HG03432 (cell line): ENCODE data around the gene WASF3.
"Not testable (repeated sequence)": the region's sequence is repeated elsewhere in the genome, so short reads cannot be mapped to it uniquely, and the experiment has no call there.

Source experiments
- ATAC-seq: cut with Tn5 transposase; IDR thresholded peaks from one replicate; pipeline ENCODE4 v1.9.1; 2021; ENCODE audit warnings: mild to moderate bottlenecking, moderate library complexity; ENCODE audit not compliant: unreplicated experiment

WASF3 gene

DNA sequence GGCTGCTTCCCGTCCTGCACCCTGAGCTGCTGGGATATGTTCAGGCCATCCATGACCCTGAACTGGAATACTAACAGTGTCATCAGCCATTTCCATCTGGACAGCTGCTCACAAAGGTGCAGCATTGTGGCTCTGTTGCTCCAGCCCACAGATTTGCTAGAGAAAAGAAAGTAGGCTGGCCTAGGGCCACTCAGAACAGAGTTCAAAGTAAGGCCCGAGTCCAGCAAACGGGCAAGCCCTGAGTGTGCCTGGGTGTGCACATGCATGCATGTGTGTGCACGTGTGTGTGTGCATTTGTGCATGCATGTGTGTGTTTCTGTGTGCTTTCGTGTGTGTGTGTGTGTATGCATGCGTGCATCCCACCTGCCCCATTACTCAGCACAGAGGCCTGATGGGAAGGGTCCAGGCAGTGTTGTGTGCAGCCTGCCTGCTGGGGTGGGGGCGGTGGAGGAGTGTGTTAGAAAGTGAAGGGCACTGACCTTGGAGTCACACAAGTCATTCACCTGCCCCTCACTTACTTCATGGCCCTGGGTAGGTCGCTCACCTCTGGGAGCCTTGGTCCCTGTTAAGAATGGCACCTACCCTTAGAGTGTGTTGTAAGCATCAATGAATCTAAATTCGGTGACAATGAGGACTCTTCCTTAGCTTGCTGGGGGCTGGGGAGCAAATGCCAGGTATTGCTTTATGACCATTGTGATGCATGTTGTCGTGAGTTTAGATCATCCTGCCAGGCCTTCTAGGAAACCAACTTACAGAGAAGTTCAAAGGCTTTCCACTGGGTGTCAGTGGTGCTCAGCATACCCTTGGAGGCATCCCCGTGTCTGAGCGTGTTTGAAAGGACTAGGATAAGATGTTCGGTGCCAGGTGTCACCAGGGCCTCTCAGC is 149.9 kb downstream of the WASF3 start:
- no peak for ATAC-seq

DNA sequence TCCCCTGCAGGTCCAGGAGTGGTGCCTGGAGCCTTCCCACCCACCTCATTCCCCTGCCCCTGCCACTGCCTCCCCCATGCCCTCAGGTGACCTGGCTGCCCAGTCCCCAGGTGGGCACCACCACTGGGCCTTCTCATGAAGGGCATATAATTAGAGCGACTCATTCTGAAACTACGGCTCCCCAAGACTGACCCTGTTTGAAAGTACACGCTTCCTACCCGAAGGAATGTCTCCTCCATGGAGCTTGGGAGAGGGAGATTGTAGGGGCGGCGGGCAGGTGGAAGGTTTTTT is 150.5 kb downstream of the WASF3 start:
- ATAC-seq = no peak

DNA sequence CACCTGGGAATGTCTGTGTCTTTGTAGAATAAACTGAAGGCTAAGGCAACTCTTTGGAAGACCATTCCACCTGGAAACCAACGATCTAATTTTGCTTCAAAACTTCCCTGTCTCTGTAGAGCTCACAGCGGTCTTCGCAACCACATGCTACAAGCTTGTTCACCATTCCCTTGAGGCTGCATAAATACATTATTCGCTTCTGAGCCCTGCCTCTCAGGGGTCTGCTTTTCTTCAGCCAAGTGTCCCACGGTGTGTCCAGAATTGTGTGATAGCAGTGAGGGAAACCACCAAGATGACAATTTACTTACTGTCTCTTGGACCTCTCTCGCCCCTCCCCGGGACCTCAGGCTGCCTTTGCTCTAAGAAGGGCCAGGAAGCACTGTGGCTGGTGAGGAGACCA is 152.0 kb downstream of the WASF3 start:
- no peak for ATAC-seq

DNA sequence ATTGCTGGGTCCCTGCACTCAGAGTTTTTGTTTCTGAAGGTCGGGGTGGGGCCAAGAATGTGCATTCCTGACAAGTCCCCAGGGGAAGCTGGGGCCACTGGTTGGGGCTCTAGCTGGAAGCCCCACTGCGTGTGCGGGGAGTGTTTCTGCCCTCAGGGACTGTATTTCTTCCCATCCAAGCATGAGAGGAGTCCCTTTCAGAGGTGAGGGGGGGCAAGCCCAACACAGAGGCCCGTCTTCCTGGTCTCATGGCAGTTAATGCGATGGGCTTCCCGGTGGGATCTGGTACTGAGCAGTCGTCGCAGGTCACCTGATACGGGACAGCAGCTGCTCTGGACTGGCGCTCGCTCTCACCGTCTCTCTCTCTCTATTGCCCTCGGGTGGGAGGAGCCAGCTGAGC is 152.7 kb downstream of the WASF3 start:
- no peak for ATAC-seq

DNA sequence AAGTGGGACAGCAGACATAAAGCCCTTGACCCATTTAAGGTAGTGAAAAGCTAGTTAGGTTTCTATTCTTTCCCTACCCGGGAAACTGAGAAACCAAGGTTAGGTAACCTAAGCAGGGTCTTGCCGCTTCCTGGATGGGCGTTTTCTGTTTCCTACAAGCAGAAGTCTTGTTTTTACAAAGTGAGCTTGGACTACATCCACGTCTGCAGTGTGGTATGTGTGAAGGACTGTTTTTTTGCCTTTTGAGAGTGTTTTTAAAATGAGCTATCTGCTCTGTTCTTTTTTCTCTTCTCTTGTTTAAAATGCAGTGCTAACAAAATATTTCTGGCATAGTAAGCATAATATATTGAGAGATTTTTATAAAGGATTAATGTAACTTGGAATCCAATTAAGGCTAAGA is 153.7 kb downstream of the WASF3 start:
- ATAC-seq = no peak

DNA sequence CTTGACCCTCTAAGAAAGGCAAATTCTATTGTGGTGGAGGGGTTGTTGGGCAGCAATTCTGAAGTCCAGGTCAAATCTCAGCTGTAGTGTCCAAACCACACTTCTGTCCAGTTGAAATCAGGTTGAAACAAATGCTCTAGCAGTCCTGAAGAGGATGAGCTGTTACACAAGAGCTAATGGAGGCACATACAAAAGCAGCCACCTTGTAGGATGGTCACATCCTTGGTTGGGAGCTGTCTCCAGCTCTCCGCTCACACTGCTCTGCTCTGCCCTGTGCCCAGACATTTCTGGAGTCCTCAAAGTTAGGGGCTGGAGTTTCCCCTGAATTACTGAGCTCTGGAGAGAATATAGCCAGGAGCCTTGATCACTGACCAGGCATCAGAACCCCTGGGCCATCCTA is 155.9 kb downstream of the WASF3 start:
- ATAC-seq = no peak

DNA sequence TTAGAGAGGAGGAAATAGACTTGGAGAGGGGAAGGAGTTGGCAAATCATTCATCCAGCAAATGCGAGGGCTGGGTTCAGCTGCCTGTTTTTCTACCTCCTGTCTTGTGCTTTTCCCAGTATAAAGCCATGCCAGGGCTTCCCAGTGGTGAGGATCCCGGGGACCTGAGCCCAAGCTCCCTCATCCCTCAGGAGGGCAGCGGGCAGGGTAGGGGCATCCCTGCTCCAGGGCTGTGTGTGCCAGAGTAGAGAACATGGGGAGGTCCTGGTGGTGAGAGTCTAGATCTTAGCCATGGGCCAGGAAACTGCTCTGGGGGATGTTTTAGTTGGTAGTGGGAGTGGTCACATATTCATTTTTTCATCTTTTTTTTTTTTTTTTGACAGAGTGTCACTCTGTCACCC is 159.5 kb downstream of the WASF3 start:
- no peak for ATAC-seq

DNA sequence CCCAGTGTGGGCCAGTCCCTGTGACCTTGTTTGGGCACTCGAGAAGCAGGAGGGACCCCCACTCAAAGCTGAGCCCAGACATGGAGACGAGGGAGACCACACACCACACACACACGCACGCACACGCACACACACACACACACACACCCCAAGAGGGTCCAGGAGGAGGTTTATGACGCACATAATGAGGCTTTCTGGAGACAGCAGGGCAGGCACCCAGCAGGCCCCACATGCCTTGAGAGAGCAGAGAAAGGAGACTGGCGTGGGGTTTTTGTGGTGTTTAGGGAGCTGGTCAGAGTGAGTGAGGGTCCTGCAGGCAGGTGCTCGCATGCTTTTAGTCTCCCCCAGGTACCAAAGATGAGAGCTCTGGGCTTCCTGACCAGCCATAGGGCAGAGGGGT is 160.7 kb downstream of the WASF3 start:
- no peak for ATAC-seq

DNA sequence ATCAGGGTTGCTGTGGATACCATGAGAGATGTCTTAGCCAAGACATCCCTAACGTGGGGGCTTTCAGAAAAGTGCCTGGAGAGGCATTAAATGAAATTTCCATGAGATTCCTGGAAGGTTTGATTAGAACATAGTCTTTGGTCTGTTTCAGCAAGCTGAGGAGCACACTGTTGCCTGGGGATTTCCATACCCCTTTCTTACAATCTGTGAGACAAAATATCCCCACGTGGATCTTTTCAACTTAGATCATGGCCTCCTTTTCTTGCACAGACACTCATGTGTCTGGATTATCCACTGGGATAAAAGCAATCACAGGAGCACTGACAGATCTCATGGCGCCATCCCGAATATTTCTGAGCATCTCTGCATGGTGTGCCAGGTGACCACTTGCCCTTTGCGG is 161.4 kb downstream of the WASF3 start:
- ATAC-seq = no peak

DNA sequence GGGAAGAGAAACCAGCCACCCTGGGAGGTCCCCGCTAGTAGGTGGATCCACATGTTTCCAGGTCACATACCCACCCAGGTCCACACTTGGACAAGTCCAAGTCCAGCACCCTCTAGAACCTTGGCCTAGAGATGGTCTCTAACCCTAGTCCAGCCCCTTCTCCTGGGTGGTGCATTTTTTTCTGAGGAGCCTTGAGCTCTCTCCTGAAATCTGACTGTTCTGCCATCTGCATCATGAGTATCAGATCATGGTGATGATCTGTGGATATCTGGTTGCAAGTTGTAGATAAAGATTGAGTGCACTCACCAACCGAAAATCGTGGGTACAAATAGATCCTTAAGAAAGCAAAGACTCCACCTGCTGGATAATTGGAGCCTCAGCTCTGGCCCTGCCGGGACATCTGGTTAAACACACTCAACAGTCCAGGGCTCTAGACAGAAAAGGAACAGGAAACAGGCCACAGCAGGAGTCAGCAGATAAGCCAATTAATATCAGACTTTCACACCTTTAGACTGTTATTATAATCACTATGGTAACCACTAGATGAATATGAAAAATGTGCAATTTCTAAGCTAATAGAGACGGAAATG is 162.0 kb downstream of the WASF3 start:
- no peak for ATAC-seq

DNA sequence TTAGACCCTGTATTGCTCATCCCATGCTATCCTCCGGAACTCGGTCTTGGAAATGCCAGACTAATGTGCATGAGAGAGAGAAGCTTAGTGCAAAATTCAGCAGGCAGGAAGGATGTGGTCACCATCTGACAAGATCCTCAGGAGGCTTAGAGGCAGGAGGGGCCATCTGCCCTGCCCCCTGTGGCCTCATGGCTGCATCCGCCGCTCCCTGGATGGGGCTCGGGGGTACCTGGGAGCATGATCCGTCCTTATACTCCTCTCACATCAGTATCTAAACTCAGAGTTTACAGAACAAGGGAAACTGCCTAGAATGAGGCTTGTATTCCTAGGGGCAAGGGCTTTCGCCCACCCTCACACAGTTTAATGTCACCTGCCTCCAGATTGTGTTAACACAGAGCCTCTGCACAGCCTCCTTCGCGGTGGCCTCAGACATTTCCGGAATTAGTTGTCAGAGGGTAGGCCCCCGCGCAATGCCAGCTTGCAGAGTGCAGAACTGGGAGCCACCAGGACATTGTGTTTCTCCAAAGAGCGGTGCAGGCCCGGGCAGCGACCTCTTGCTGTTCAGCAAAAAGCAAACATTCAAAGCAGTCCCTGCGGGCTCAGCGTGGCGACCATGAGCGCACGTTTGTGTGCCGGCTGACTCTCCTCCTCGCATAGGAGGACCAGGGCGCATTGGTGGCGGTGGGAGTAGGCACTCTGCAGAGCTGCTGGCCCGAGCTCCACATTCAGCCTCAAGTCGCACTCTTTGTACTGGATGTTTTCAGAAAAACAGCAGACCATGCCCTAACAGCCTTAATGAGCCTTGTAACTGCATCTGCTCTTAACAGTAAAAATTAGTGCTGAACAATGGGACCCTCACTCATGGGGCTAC is 164.0 kb downstream of the WASF3 start:
- ATAC-seq = peak; percentile 81

DNA sequence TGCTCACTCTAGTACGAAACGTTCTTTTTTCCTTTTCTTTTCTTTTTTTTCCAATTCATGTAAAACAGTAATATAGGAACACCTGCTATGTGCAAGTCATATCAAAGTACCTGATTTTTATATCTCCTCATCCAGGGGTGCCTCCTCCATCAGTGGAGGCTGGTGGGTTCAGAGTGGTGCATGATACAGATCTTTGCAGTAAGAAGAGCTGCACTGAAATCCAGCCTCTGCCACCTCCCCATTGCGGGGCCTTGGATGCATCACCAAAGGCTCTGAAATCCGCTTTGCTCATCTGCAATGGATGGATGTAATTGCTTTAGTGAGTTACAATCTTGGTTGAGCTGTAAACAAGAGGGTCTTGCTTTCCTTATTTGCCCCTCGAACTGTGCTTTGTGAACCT is 164.8 kb downstream of the WASF3 start:
- no peak for ATAC-seq

DNA sequence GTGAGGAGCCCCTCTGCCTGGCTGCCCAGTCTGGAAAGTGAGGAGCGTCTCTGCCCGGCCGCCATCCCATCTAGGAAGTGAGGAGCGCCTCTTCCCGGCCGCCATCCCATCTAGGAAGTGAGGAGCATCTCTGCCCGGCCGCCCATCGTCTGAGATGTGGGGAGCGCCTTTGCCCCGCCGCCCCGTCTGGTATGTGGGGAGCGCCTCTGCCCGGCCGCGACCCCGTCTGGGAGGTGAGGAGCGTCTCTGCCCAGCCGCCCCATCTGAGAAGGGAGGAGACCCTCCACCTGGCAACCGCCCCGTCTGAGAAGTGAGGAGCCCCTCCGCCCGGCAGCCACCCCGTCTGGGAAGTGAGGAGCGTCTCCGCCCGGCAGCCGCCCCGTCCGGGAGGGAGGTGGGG is 166.1 kb downstream of the WASF3 start:
- not testable (repeated sequence) for ATAC-seq

DNA sequence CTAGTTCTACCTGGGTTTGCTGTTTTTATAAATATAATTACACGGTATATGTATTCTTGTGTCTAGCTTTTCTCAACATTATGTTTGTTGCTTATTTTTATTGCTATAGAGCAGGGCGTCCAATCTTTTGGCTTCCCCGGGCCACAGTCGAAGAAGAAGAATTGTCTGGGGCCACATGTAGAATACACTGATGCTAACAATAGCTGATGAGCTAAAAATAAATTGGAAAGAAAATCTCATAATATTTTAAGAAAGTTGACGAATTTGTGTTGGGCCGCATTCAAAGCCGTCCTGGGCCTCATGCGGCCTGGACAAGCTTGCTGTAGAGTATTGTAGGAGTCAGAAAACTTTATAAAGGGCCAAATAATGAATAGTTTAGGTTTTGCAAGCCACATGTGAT is 169.2 kb downstream of the WASF3 start:
- no peak for ATAC-seq

DNA sequence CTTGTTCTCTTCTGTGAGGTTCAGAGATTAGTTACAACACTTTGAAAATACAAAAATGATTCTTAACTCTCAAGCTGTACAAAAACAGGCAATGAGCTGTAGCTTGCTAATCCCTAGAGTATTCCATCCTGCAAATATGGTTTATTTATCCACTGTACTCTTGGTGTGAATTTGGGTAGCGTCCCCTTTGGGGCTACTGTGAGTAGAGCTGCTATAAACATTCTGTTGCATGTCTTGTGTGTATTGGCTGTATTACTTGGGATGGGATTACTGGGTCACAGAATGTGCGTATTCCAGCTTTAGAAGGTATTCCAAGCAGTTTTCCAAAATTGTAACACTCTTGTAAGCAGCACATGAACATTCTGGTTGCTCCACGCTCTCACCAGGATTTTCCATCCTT is 169.6 kb downstream of the WASF3 start:
- ATAC-seq = no peak

DNA sequence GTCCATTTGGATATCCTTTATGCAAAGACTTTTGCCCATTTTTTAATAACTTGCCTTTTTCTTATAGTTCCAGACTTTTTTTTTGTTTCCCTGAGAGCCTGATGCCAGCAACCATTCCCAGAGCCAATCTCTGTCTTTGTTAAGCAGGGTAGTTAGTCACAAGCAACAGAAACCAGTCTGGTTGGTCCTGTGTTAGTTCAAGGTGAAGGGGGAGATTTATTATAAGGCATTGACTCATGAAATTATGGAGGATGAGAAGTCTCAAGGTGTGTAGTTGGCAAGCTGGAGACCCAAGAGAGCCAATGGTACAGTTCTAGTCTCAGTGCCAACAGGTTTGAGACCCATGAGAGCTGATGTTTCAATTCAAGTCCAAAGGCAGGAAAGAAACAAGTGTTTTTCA is 170.2 kb downstream of the WASF3 start:
- ATAC-seq = no peak

DNA sequence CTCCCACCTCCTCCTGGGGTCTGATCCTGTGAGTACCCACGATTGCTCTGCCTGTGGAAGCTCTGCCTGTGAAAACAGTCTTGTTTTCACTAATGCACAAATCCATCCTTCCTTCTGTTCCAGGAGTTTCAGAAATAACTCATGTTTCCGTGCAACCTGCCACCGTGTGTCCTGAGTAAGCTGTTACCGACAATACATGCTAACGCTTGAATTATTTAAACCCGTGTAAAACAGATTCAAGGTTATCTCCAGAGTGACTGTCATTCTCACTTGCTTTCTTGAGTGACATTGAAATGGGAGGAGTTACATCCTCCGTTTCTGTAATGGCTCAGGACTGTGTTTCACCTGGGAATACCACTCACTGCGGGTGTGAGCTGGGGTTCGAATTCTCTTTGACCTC is 178.2 kb downstream of the WASF3 start:
- no peak for ATAC-seq
